K562 (cell line): Measurements from ENCODE around the gene HSDL1. TPM values are rescaled to one million over a fixed set of nuclear protein-coding genes. Genes with fewer than 3 reads are reported as not detected.

Experiments
- CBX3 ChIP-seq, 2 experiments: IDR thresholded peaks; 1 replicate in 1 of 2; 2 replicates in 1 of 2; pipeline ENCODE4 v1.6.1; 2012; ENCODE audit warnings: inconsistent platforms in 2 of 2, low read length in 2 of 2, borderline replicate concordance in 1 of 2, control low read depth in 1 of 2
- EGR1 ChIP-seq: fragments of 450-650 bp; conservative IDR thresholded peaks from 2 replicates; pipeline ENCODE4 v1.6.1; 2017; ENCODE audit warnings: mild to moderate bottlenecking
- FOXK1 ChIP-seq: sonication (generic); formaldehyde crosslinking; IDR thresholded peaks from 2 replicates; pipeline ENCODE4 v1.8.0; 2022; ENCODE audit warnings: missing genetic modification reagents, mild to moderate bottlenecking, borderline replicate concordance
- GATA2 ChIP-seq: sonication (generic); formaldehyde crosslinking; IDR thresholded peaks from 2 replicates; pipeline ENCODE4 v1.4.0; 2020; ENCODE audit warnings: mild to moderate bottlenecking, missing genetic modification reagents
- GATAD2B ChIP-seq: fragments of 450-650 bp; IDR thresholded peaks from 2 replicates; pipeline ENCODE4 v1.6.1; 2017; ENCODE audit warnings: mild to moderate bottlenecking, borderline replicate concordance
- HCFC1 ChIP-seq: IDR thresholded peaks from 2 replicates; pipeline ENCODE4 v1.6.1; 2012; ENCODE audit warnings: low read depth, low read length, improper control_type of control experiment
- HEY1 ChIP-seq: fragments of 250-450 bp; sonication (Bioruptor Pico); IDR thresholded peaks from 2 replicates; pipeline ENCODE4 v1.5.0; 2020; ENCODE audit warnings: mild to moderate bottlenecking, moderate library complexity, borderline replicate concordance
- RAD51 ChIP-seq: fragments of 450-650 bp; IDR thresholded peaks from 2 replicates; pipeline ENCODE4 v1.7.1; 2016; ENCODE audit warnings: low read depth, mild to moderate bottlenecking, borderline replicate concordance
- SIRT6 ChIP-seq: IDR thresholded peaks from one replicate; pipeline ENCODE4 v1.6.1; 2012; ENCODE audit warnings: low read depth, mild to moderate bottlenecking, control low read depth, inconsistent platforms, low read length, moderate library complexity
- ZBTB17 ChIP-seq: fragments of 450-650 bp; formaldehyde crosslinking; IDR thresholded peaks from 2 replicates; pipeline ENCODE4 v1.4.0; 2020; ENCODE audit warnings: mild to moderate bottlenecking
- ZBTB34 ChIP-seq: fragments of 250-450 bp; sonication (Bioruptor Pico); IDR thresholded peaks from 2 replicates; pipeline ENCODE4 v1.8.0; 2021; ENCODE audit warnings: mild to moderate bottlenecking, moderate library complexity
- ZNF407 ChIP-seq: fragments of 450-650 bp; IDR thresholded peaks from 2 replicates; pipeline ENCODE4 v1.6.1; 2016; ENCODE audit warnings: low read depth
- ZNF584 ChIP-seq: fragments of 200-800 bp; sonication (Bioruptor generic); IDR thresholded peaks from 2 replicates; pipeline ENCODE4 v1.6.1; 2016; ENCODE audit warnings: low read depth, mild to moderate bottlenecking, missing genetic modification characterization, missing compliant biosample characterization
- polyA plus RNA-seq, 8 experiments: library from polyadenylated mRNA; depleted of rRNA in 4 of 8; stranded (reverse) in 5 of 8; unstranded in 3 of 8; fragments of >200 nt; fragmentation: Nextera tagmentation in 2 of 8; fragmentation: Illumina TruSeq in 1 of 8; extraction: Ambion mirVana in 2 of 8; extraction: Trizol in 1 of 8; gene quantifications; 2 replicates each; pipeline versions ENCODE4 v1.2.1 to v1.2.3, GENCODE V29; 2011 to 2014; ENCODE audit warnings: inconsistent platforms in 1 of 8, missing spikeins in 1 of 8
- total RNA-seq, 7 experiments: library from RNA; depleted of rRNA in 6 of 7; stranded (reverse); fragments of >200 nt in 6 of 7; fragmentation: Illumina TruSeq in 2 of 7; extraction: Trizol in 2 of 7; gene quantifications; 2 replicates each; pipeline versions ENCODE4 v1.2.1 to v1.2.3, GENCODE V29; 2011 to 2021; ENCODE audit warnings: low replicate concordance in 1 of 7
- TF ChIP-seq, protein P1 (sequence below): fragments of 250-450 bp; sonication (Bioruptor Pico); IDR thresholded peaks from 2 replicates; pipeline ENCODE4 v1.5.0; 2021
- TF ChIP-seq, protein P2 (sequence below): sonication (generic); formaldehyde crosslinking; IDR thresholded peaks from 2 replicates; pipeline ENCODE4 v1.9.0; 2022; ENCODE audit warnings: mild to moderate bottlenecking, missing genetic modification reagents
- TF ChIP-seq, protein P3 (sequence below), 2 experiments: fragments of 450-650 bp; IDR thresholded peaks; 2 replicates each; pipeline ENCODE4 v1.6.1; 2016

HSDL1 gene
- total and polyA plus RNA-seq, 9 of the 15 experiments (the other 6 are each of a cell fraction or from before 2014, with no cell fraction given), result 14.8 to 41.2 (median 27.7) TPM

- TF ChIP-seq, protein P1, sequence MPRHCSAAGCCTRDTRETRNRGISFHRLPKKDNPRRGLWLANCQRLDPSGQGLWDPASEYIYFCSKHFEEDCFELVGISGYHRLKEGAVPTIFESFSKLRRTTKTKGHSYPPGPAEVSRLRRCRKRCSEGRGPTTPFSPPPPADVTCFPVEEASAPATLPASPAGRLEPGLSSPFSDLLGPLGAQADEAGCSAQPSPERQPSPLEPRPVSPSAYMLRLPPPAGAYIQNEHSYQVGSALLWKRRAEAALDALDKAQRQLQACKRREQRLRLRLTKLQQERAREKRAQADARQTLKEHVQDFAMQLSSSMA (CRISPR knock-in tag), result 0 out of 2 replicates have a peak, but pooled peaks have one; percentile 22
- TF ChIP-seq GATAD2B, result no peak
- 0 out of 2 replicates have a peak, but pooled peaks have one; percentile 1 for TF ChIP-seq ZBTB34 (CRISPR knock-in tag)
- TF ChIP-seq GATA2 (CRISPR knock-in tag), result no peak
- 0 out of 2 replicates have a peak, but pooled peaks have one; percentile 2 for TF ChIP-seq ZNF584 (CRISPR knock-in tag)
- no peak for TF ChIP-seq ZBTB17 (CRISPR knock-in tag)
- TF ChIP-seq HCFC1, result no peak
- no peak for TF ChIP-seq SIRT6
- no peak for TF ChIP-seq RAD51
- TF ChIP-seq, protein P2, sequence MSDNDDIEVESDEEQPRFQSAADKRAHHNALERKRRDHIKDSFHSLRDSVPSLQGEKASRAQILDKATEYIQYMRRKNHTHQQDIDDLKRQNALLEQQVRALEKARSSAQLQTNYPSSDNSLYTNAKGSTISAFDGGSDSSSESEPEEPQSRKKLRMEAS, result peak; percentile 1; the same call in 1 of the 2 replicates
- peak; percentile 89 for TF ChIP-seq ZNF407
- TF ChIP-seq EGR1, result 0 out of 2 replicates have a peak, but pooled peaks have one; percentile 27
- no peak for TF ChIP-seq FOXK1 (CRISPR knock-in tag)
- TF ChIP-seq CBX3 (IDR thresholded peaks at IDR 0.05; ENCODE audit: borderline replicate concordance in 1 of 2, low read length in 2 of 2), result no peak
- no peak for TF ChIP-seq HEY1 (CRISPR knock-in tag)
- TF ChIP-seq, protein P3, sequence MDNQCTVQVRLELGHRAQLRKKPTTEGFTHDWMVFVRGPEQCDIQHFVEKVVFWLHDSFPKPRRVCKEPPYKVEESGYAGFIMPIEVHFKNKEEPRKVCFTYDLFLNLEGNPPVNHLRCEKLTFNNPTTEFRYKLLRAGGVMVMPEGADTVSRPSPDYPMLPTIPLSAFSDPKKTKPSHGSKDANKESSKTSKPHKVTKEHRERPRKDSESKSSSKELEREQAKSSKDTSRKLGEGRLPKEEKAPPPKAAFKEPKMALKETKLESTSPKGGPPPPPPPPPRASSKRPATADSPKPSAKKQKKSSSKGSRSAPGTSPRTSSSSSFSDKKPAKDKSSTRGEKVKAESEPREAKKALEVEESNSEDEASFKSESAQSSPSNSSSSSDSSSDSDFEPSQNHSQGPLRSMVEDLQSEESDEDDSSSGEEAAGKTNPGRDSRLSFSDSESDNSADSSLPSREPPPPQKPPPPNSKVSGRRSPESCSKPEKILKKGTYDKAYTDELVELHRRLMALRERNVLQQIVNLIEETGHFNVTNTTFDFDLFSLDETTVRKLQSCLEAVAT (IDR thresholded peaks at IDR 0.05), result no peak
Observed at GRCh38 chr16:84117494-84117843, 27.5 kb downstream of the HSDL1 start (continued).
